SU-DHL-6 (cell line): ENCODE data around the gene LRRC72.

Experiments used
- H2AFZ ChIP-seq: fragments of 200-600 bp; sonication (generic); 2 replicates; pipeline ENCODE4 v1.6.1; 2014; ENCODE audit warnings: low read depth, mild to moderate bottlenecking, moderate library complexity, mixed read lengths, antibody characterized with exemption, low read length; ENCODE audit not compliant: severe bottlenecking
- H3F3A ChIP-seq: fragments of 200-600 bp; shearing (Covaris generic); 2 replicates; pipeline ENCODE4 v1.6.0; 2016; ENCODE audit warnings: antibody characterized with exemption, mild to moderate bottlenecking; ENCODE audit not compliant: insufficient read depth
- H3K27ac ChIP-seq: fragments of 200-600 bp; sonication (generic); 2 replicates; pipeline ENCODE4 v1.5.1; 2016; ENCODE audit warnings: low read depth, mild to moderate bottlenecking, low read length, moderate library complexity, mixed read lengths
- H3K27me3 ChIP-seq: fragments of 200-600 bp; sonication (generic), shearing (Covaris generic); 2 replicates; pipeline ENCODE4 v1.6.0; 2014; ENCODE audit warnings: mild to moderate bottlenecking, low read length
- H3K36me3 ChIP-seq: fragments of 200-600 bp; sonication (generic); 2 replicates; pipeline ENCODE4 v1.6.1; 2014; ENCODE audit warnings: mild to moderate bottlenecking, low read length, mixed read lengths
- H3K4me2 ChIP-seq: fragments of 300-600, 200-600 bp; shearing (Covaris generic), sonication (generic); 2 replicates; pipeline ENCODE4 v1.6.0; 2014; ENCODE audit warnings: low read length, low read depth, mild to moderate bottlenecking; ENCODE audit not compliant: poor library complexity, severe bottlenecking
- H3K4me3 ChIP-seq: fragments of 200-600 bp; sonication (generic); 2 replicates; pipeline ENCODE4 v1.5.1; 2014; ENCODE audit warnings: antibody characterized with exemption, low read length, mild to moderate bottlenecking, mixed read lengths; ENCODE audit not compliant: insufficient read depth, poor library complexity, severe bottlenecking
- H3K79me2 ChIP-seq: fragments of 200-600 bp; sonication (generic); 2 replicates; pipeline ENCODE4 v1.6.1; 2014; ENCODE audit warnings: mild to moderate bottlenecking, low read length, moderate library complexity; ENCODE audit not compliant: insufficient read depth
- H3K9ac ChIP-seq: fragments of 200-600 bp; sonication (generic); 2 replicates; pipeline ENCODE4 v1.7.0; 2014; ENCODE audit warnings: mild to moderate bottlenecking, low read length
- H3K9me2 ChIP-seq: fragments of 200-600 bp; sonication (generic); replicated peaks from 2 replicates; pipeline ENCODE4 v1.6.1; 2014; ENCODE audit warnings: low read length; ENCODE audit not compliant: insufficient read depth
- H3K9me3 ChIP-seq: fragments of 200-600 bp; sonication (generic); 2 replicates; pipeline ENCODE4 v1.6.1; 2014; ENCODE audit warnings: low read length, mixed read lengths; ENCODE audit not compliant: insufficient read depth
- H4K20me1 ChIP-seq: fragments of 200-600 bp; sonication (generic); 2 replicates; pipeline ENCODE4 v1.6.1; 2014; ENCODE audit warnings: low read depth, mild to moderate bottlenecking, antibody characterized with exemption, low read length, moderate library complexity, mixed read lengths
- EZH2phosphoT487 ChIP-seq: fragments of 200-600 bp; sonication (generic), shearing (Covaris generic); conservative IDR thresholded peaks from 2 replicates; pipeline ENCODE4 v1.6.1; 2018; ENCODE audit warnings: mild to moderate bottlenecking, antibody characterized with exemption, low read length, moderate library complexity, mixed read lengths
- TF ChIP-seq, protein P1 (sequence below): fragments of 200-600 bp; sonication (generic); IDR thresholded peaks from one replicate; pipeline ENCODE4 v1.5.1; 2017; ENCODE audit warnings: antibody characterized with exemption, mild to moderate bottlenecking, low read length, moderate library complexity; ENCODE audit not compliant: insufficient read depth, poor library complexity, severe bottlenecking

The LRRC72 gene

DNA sequence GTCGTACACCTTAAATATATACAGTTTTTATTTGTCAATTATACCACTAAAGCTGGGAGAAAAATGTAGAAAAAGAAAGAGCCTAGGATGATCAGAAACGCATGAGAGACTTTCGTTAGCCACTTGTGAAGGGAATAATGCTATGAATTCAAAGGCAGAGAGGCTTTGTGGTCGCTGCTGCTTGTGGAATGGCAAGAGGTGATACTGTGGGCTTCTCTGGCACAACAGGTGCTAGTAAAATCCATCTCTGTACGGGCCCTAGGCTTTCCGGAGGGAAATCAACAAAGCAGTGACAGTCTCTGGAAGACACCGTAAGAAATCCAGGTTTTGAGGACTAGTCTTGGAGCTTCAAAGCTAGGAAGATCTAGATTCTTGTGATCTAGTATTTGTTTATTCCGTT lies 52.6 kb downstream of the LRRC72 start:
- no peak overlapping the region for H2AFZ ChIP-seq
- no peaks in the 10 kb centered on the region for H3K79me2 ChIP-seq
- H3K27me3 ChIP-seq: no peaks in the 10 kb centered on the region
- no peaks in the 10 kb centered on the region for H3K9me3 ChIP-seq
- no peaks in the 10 kb centered on the region for H3F3A ChIP-seq
- H3K27ac ChIP-seq: no peak overlapping the region
- TF ChIP-seq EZH2phosphoT487: no peak
- TF ChIP-seq, protein P1, sequence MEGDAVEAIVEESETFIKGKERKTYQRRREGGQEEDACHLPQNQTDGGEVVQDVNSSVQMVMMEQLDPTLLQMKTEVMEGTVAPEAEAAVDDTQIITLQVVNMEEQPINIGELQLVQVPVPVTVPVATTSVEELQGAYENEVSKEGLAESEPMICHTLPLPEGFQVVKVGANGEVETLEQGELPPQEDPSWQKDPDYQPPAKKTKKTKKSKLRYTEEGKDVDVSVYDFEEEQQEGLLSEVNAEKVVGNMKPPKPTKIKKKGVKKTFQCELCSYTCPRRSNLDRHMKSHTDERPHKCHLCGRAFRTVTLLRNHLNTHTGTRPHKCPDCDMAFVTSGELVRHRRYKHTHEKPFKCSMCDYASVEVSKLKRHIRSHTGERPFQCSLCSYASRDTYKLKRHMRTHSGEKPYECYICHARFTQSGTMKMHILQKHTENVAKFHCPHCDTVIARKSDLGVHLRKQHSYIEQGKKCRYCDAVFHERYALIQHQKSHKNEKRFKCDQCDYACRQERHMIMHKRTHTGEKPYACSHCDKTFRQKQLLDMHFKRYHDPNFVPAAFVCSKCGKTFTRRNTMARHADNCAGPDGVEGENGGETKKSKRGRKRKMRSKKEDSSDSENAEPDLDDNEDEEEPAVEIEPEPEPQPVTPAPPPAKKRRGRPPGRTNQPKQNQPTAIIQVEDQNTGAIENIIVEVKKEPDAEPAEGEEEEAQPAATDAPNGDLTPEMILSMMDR: no peak
- H3K9ac ChIP-seq: no peak overlapping the region
- no peak overlapping the region for H3K4me2 ChIP-seq
- H3K9me2 ChIP-seq: no peaks in the 10 kb centered on the region
- H3K4me3 ChIP-seq: no peak overlapping the region
- H3K36me3 ChIP-seq: no peaks in the 10 kb centered on the region
- no peaks in the 10 kb centered on the region for H4K20me1 ChIP-seq

DNA sequence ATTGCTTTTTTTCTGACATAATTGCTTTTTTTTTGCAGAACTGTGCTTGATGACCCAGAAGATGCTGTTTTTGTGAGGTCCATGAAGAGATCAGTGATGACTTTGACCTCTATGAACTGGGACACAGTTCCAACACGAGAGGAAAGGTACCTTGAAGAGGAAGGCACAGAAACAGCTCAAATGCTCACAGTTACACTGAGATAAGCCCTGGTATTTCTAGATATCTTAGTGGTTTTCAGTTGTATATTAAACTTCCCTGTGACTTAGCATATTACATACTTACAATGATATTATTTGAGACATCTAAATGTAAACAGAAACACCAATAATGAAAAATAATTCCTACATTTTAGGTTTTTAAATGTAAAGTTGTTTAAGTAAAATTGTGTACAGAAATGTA lies 54.7 kb downstream of the LRRC72 start:
- Histone ChIP-seq H4K20me1 (no peaks in the 10 kb centered on the region), H3K4me3 (no peak overlapping the region), H3K9me3 (no peaks in the 10 kb centered on the region), H3F3A (no peaks in the 10 kb centered on the region), H2AFZ (no peak overlapping the region), H3K4me2 (no peak overlapping the region), H3K79me2 (no peaks in the 10 kb centered on the region), H3K36me3 (no peaks in the 10 kb centered on the region), H3K9me2 (no peaks in the 10 kb centered on the region), H3K27ac (no peak overlapping the region), H3K9ac (no peak overlapping the region), H3K27me3 (no peaks in the 10 kb centered on the region)
- TF ChIP-seq, protein P1: no peak
- no peak for TF ChIP-seq EZH2phosphoT487

DNA sequence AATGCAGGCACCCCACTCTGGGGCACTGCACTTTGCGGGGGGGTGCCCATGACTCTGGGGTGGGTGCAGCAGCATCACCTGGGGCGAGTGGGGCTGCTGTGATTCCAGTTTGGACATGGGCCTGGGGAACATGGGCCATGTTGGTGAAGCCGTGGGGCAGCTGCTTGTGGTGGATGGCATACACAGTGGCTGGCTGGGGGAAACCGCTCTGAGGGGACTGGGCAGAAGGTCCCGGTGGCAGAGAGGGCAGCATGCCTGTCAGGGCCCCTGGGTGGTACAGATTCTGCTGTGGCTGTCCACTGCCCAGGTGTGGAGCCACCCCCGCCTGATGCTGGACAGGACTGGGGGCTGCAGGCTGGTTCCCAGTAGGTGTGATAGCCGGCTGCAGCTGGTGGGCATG lies 57.2 kb downstream of the LRRC72 start:
- Histone ChIP-seq H3K4me3 (no peak overlapping the region), H3K9me3 (no peaks in the 10 kb centered on the region), H3K27me3 (no peaks in the 10 kb centered on the region), H3K4me2 (no peak overlapping the region), H3K9ac (no peak overlapping the region), H3K9me2 (no peaks in the 10 kb centered on the region), H4K20me1 (no peaks in the 10 kb centered on the region), H2AFZ (no peak overlapping the region), H3K27ac (no peak overlapping the region), H3K36me3 (no peaks in the 10 kb centered on the region), H3K79me2 (no peaks in the 10 kb centered on the region), H3F3A (no peaks in the 10 kb centered on the region)
- TF ChIP-seq, protein P1: no peak
- no peak for TF ChIP-seq EZH2phosphoT487
